SK-N-SH (cell line): ENCODE measurements around the gene ALAS1.

Experiments
- CHD2 ChIP-seq: fragments of 150-350 bp; IDR thresholded peaks from 2 replicates; pipeline ENCODE4 v1.6.1; 2018; ENCODE audit warnings: low read length; ENCODE audit not compliant: partially characterized antibody
- ELF1 ChIP-seq: IDR thresholded peaks from 2 replicates; pipeline ENCODE4 v1.4.0; 2012
- FOSL2 ChIP-seq: IDR thresholded peaks from 2 replicates; pipeline ENCODE4 v1.4.0; 2012; ENCODE audit warnings: low read depth, mild to moderate bottlenecking, moderate library complexity, borderline replicate concordance
- NFIC ChIP-seq: IDR thresholded peaks from 2 replicates; pipeline ENCODE4 v1.4.0; 2012; ENCODE audit warnings: borderline replicate concordance
- NRF1 ChIP-seq: IDR thresholded peaks from 2 replicates; pipeline ENCODE4 v1.6.1; 2012; ENCODE audit warnings: low read depth, mild to moderate bottlenecking, low read length
- POLR2AphosphoS5 ChIP-seq: IDR thresholded peaks from 2 replicates; pipeline ENCODE4 v1.6.1; 2012; ENCODE audit warnings: low read depth, low read length
- SIN3A ChIP-seq: IDR thresholded peaks from 2 replicates; pipeline ENCODE4 v1.6.1; 2012; ENCODE audit warnings: low read depth, mild to moderate bottlenecking, low read length, moderate library complexity, borderline replicate concordance
- TF ChIP-seq, protein P1 (sequence below): fragments of 200-600 bp; sonication (generic); IDR thresholded peaks from 2 replicates; pipeline ENCODE4 v1.6.1; 2017; ENCODE audit warnings: antibody characterized with exemption, mild to moderate bottlenecking, moderate library complexity
- TF ChIP-seq, protein P2 (sequence below): IDR thresholded peaks from 2 replicates; pipeline ENCODE4 v1.4.0; 2012; ENCODE audit warnings: low read depth, borderline replicate concordance
- TF ChIP-seq, protein P3 (sequence below): IDR thresholded peaks from 2 replicates; pipeline ENCODE4 v1.4.0; 2012; ENCODE audit warnings: low read depth
- TF ChIP-seq, protein P4 (sequence below): fragments of 150-350 bp; IDR thresholded peaks from 2 replicates; pipeline ENCODE4 v1.6.1; 2016; ENCODE audit warnings: mild to moderate bottlenecking, low read depth, low read length

GRCh38 chr3:52171514-52172261, 26.3 kb upstream of the ALAS1 start:
- TF ChIP-seq, protein P1, sequence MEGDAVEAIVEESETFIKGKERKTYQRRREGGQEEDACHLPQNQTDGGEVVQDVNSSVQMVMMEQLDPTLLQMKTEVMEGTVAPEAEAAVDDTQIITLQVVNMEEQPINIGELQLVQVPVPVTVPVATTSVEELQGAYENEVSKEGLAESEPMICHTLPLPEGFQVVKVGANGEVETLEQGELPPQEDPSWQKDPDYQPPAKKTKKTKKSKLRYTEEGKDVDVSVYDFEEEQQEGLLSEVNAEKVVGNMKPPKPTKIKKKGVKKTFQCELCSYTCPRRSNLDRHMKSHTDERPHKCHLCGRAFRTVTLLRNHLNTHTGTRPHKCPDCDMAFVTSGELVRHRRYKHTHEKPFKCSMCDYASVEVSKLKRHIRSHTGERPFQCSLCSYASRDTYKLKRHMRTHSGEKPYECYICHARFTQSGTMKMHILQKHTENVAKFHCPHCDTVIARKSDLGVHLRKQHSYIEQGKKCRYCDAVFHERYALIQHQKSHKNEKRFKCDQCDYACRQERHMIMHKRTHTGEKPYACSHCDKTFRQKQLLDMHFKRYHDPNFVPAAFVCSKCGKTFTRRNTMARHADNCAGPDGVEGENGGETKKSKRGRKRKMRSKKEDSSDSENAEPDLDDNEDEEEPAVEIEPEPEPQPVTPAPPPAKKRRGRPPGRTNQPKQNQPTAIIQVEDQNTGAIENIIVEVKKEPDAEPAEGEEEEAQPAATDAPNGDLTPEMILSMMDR, result 0 out of 2 replicates have a peak, but pooled peaks have one; percentile 14
- TF ChIP-seq, protein P2, sequence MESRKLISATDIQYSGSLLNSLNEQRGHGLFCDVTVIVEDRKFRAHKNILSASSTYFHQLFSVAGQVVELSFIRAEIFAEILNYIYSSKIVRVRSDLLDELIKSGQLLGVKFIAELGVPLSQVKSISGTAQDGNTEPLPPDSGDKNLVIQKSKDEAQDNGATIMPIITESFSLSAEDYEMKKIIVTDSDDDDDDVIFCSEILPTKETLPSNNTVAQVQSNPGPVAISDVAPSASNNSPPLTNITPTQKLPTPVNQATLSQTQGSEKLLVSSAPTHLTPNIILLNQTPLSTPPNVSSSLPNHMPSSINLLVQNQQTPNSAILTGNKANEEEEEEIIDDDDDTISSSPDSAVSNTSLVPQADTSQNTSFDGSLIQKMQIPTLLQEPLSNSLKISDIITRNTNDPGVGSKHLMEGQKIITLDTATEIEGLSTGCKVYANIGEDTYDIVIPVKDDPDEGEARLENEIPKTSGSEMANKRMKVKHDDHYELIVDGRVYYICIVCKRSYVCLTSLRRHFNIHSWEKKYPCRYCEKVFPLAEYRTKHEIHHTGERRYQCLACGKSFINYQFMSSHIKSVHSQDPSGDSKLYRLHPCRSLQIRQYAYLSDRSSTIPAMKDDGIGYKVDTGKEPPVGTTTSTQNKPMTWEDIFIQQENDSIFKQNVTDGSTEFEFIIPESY, result no peak
- TF ChIP-seq, protein P3, sequence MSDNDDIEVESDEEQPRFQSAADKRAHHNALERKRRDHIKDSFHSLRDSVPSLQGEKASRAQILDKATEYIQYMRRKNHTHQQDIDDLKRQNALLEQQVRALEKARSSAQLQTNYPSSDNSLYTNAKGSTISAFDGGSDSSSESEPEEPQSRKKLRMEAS, result no peak
- peak; percentile 40; the same call in 1 of the 2 replicates for TF ChIP-seq FOSL2
- TF ChIP-seq POLR2AphosphoS5, result no peak
- no peak for TF ChIP-seq ELF1
- no peak for TF ChIP-seq CHD2
- TF ChIP-seq, protein P4, sequence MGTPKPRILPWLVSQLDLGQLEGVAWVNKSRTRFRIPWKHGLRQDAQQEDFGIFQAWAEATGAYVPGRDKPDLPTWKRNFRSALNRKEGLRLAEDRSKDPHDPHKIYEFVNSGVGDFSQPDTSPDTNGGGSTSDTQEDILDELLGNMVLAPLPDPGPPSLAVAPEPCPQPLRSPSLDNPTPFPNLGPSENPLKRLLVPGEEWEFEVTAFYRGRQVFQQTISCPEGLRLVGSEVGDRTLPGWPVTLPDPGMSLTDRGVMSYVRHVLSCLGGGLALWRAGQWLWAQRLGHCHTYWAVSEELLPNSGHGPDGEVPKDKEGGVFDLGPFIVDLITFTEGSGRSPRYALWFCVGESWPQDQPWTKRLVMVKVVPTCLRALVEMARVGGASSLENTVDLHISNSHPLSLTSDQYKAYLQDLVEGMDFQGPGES, result no peak
- no peak for TF ChIP-seq SIN3A
- TF ChIP-seq NFIC, result no peak
- TF ChIP-seq NRF1, result no peak
